Measurements from ENCODE around the gene PANX1. TPM values are rescaled to one million over a fixed set of nuclear protein-coding genes. Genes with fewer than 3 reads are reported as not detected.

PANX1 gene
- total and polyA plus RNA-seq, 2 experiments from 2014 or later, result 9.5 to 40.8 TPM

DNA sequence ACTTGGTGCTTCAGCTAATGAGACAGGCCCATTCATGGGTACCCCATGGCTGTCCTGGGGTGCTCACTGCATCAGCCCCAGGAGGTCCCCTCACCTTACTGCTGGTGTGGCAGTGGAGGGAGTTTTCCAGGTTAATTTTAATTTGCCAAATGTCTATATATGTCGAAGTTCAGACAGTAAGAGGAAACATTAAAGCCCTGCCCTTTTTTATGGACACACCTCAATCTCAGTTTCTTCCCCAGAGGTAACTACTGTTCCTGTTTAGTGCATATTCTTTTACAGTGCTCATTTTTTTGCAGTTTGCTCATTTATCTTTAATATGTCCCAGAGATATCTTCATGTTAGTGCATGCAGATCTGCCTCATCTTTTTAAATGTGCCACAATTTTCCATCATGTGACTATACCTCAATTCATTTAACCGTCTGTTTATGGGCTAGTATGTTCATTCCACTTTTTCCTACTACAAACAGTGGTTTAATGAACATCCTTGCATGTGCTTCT lies 11.6 kb downstream of the PANX1 start:
- Histone ChIP-seq H3K4me1 (ENCODE audit: insufficient read depth) (peaks cover 58% of the 10 kb centered on the region), H3K27ac (ENCODE audit: low read depth) (no peak overlapping the region), H3F3A (replicated peaks; ENCODE audit: low read depth) (no peaks in the 10 kb centered on the region), H2AFZ (no peak overlapping the region), H3K27me3 (ENCODE audit: insufficient read depth) (no peaks in the 10 kb centered on the region), H3K4me3 (no peak overlapping the region), H3K4me2 (no peak overlapping the region), H3K79me2 (replicated peaks; ENCODE audit: insufficient read depth) (peaks cover 100% of the 10 kb centered on the region), H4K20me1 (replicated peaks; ENCODE audit: insufficient read depth) (peaks cover 79% of the 10 kb centered on the region), H3K9me2 (ENCODE audit: insufficient read depth) (no peaks in the 10 kb centered on the region), H3K36me3 (ENCODE audit: insufficient read depth) (0 out of 2 replicates have a peak, but pooled peaks cover 7% of the 10 kb centered on the region)
- no peak for DNase-seq (ENCODE audit: low spot score)
- H3K9me3 Mint-ChIP-seq, result peaks cover 3% of the 10 kb centered on the region; the same call in 1 of the 3 replicates
- peaks cover 16% of the 10 kb centered on the region for H3K36me3 Mint-ChIP-seq (ENCODE audit: low read depth)
- no peak overlapping the region for H3K27ac Mint-ChIP-seq
- ATAC-seq, result no peak
- TF ChIP-seq CREB1 (CRISPR knock-in tag; IDR thresholded peaks at IDR 0.05; ENCODE audit: low read depth), result no peak
- TF ChIP-seq ZNF331 (CRISPR knock-in tag; IDR thresholded peaks at IDR 0.05; ENCODE audit: low read depth), result no peak
- TF ChIP-seq EZH2phosphoT487 (IDR thresholded peaks at IDR 0.05; ENCODE audit: unreplicated experiment), result no peak
- TF ChIP-seq, protein P1, sequence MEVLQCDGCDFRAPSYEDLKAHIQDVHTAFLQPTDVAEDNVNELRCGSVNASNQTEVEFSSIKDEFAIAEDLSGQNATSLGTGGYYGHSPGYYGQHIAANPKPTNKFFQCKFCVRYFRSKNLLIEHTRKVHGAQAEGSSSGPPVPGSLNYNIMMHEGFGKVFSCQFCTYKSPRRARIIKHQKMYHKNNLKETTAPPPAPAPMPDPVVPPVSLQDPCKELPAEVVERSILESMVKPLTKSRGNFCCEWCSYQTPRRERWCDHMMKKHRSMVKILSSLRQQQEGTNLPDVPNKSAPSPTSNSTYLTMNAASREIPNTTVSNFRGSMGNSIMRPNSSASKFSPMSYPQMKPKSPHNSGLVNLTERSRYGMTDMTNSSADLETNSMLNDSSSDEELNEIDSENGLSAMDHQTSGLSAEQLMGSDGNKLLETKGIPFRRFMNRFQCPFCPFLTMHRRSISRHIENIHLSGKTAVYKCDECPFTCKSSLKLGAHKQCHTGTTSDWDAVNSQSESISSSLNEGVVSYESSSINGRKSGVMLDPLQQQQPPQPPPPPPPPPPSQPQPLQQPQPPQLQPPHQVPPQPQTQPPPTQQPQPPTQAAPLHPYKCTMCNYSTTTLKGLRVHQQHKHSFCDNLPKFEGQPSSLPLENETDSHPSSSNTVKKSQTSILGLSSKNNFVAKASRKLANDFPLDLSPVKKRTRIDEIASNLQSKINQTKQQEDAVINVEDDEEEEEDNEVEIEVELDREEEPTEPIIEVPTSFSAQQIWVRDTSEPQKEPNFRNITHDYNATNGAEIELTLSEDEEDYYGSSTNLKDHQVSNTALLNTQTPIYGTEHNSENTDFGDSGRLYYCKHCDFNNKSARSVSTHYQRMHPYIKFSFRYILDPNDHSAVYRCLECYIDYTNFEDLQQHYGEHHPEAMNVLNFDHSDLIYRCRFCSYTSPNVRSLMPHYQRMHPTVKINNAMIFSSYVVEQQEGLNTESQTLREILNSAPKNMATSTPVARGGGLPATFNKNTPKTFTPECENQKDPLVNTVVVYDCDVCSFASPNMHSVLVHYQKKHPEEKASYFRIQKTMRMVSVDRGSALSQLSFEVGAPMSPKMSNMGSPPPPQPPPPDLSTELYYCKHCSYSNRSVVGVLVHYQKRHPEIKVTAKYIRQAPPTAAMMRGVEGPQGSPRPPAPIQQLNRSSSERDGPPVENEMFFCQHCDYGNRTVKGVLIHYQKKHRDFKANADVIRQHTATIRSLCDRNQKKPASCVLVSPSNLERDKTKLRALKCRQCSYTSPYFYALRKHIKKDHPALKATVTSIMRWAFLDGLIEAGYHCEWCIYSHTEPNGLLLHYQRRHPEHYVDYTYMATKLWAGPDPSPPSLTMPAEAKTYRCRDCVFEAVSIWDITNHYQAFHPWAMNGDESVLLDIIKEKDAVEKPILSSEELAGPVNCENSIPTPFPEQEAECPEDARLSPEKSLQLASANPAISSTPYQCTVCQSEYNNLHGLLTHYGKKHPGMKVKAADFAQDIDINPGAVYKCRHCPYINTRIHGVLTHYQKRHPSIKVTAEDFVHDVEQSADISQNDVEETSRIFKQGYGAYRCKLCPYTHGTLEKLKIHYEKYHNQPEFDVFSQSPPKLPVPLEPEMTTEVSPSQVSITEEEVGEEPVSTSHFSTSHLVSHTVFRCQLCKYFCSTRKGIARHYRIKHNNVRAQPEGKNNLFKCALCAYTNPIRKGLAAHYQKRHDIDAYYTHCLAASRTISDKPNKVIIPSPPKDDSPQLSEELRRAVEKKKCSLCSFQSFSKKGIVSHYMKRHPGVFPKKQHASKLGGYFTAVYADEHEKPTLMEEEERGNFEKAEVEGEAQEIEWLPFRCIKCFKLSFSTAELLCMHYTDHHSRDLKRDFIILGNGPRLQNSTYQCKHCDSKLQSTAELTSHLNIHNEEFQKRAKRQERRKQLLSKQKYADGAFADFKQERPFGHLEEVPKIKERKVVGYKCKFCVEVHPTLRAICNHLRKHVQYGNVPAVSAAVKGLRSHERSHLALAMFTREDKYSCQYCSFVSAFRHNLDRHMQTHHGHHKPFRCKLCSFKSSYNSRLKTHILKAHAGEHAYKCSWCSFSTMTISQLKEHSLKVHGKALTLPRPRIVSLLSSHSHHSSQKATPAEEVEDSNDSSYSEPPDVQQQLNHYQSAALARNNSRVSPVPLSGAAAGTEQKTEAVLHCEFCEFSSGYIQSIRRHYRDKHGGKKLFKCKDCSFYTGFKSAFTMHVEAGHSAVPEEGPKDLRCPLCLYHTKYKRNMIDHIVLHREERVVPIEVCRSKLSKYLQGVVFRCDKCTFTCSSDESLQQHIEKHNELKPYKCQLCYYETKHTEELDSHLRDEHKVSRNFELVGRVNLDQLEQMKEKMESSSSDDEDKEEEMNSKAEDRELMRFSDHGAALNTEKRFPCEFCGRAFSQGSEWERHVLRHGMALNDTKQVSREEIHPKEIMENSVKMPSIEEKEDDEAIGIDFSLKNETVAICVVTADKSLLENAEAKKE (CRISPR knock-in tag; IDR thresholded peaks at IDR 0.05), result no peak
- TF ChIP-seq, protein P2, sequence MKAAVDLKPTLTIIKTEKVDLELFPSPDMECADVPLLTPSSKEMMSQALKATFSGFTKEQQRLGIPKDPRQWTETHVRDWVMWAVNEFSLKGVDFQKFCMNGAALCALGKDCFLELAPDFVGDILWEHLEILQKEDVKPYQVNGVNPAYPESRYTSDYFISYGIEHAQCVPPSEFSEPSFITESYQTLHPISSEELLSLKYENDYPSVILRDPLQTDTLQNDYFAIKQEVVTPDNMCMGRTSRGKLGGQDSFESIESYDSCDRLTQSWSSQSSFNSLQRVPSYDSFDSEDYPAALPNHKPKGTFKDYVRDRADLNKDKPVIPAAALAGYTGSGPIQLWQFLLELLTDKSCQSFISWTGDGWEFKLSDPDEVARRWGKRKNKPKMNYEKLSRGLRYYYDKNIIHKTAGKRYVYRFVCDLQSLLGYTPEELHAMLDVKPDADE (IDR thresholded peaks at IDR 0.05), result no peak
- TF ChIP-seq JUNB (IDR thresholded peaks at IDR 0.05; ENCODE audit: unreplicated experiment), result no peak
- TF ChIP-seq EZH2 (IDR thresholded peaks at IDR 0.05; ENCODE audit: low read depth, unreplicated experiment), result no peak
- no peak for TF ChIP-seq NANOG (IDR thresholded peaks at IDR 0.05; ENCODE audit: borderline replicate concordance)
- TF ChIP-seq, protein P3, sequence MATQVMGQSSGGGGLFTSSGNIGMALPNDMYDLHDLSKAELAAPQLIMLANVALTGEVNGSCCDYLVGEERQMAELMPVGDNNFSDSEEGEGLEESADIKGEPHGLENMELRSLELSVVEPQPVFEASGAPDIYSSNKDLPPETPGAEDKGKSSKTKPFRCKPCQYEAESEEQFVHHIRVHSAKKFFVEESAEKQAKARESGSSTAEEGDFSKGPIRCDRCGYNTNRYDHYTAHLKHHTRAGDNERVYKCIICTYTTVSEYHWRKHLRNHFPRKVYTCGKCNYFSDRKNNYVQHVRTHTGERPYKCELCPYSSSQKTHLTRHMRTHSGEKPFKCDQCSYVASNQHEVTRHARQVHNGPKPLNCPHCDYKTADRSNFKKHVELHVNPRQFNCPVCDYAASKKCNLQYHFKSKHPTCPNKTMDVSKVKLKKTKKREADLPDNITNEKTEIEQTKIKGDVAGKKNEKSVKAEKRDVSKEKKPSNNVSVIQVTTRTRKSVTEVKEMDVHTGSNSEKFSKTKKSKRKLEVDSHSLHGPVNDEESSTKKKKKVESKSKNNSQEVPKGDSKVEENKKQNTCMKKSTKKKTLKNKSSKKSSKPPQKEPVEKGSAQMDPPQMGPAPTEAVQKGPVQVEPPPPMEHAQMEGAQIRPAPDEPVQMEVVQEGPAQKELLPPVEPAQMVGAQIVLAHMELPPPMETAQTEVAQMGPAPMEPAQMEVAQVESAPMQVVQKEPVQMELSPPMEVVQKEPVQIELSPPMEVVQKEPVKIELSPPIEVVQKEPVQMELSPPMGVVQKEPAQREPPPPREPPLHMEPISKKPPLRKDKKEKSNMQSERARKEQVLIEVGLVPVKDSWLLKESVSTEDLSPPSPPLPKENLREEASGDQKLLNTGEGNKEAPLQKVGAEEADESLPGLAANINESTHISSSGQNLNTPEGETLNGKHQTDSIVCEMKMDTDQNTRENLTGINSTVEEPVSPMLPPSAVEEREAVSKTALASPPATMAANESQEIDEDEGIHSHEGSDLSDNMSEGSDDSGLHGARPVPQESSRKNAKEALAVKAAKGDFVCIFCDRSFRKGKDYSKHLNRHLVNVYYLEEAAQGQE (IDR thresholded peaks at IDR 0.05; ENCODE audit: unreplicated experiment), result no peak
- TF ChIP-seq ZNF114 (CRISPR knock-in tag; IDR thresholded peaks at IDR 0.05), result no peak
- no peak for TF ChIP-seq POLR2AphosphoS5 (IDR thresholded peaks at IDR 0.05; ENCODE audit: low read depth)
- TF ChIP-seq STAT1 (IDR thresholded peaks at IDR 0.05; ENCODE audit: unreplicated experiment), result no peak
- TF ChIP-seq, protein P4, sequence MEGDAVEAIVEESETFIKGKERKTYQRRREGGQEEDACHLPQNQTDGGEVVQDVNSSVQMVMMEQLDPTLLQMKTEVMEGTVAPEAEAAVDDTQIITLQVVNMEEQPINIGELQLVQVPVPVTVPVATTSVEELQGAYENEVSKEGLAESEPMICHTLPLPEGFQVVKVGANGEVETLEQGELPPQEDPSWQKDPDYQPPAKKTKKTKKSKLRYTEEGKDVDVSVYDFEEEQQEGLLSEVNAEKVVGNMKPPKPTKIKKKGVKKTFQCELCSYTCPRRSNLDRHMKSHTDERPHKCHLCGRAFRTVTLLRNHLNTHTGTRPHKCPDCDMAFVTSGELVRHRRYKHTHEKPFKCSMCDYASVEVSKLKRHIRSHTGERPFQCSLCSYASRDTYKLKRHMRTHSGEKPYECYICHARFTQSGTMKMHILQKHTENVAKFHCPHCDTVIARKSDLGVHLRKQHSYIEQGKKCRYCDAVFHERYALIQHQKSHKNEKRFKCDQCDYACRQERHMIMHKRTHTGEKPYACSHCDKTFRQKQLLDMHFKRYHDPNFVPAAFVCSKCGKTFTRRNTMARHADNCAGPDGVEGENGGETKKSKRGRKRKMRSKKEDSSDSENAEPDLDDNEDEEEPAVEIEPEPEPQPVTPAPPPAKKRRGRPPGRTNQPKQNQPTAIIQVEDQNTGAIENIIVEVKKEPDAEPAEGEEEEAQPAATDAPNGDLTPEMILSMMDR (conservative IDR thresholded peaks at IDR 0.05; ENCODE audit: low read depth in 2 of 2), result no peak
- H3K4me3 Mint-ChIP-seq, result no peak overlapping the region
- no peaks in the 10 kb centered on the region for H3K27me3 Mint-ChIP-seq (ENCODE audit: insufficient read depth, low read depth, poor library complexity)
- peaks cover 66% of the 10 kb centered on the region for H3K4me1 Mint-ChIP-seq

Measured in GM23338 (cell line).